Neural cell (in vitro differentiated cells): ENCODE data around the gene ARHGDIG. TPM values are rescaled to one million over a fixed set of nuclear protein-coding genes. Genes with fewer than 3 reads are reported as not detected.
"Not testable (repeated sequence)": the region's sequence is repeated elsewhere in the genome, so short reads cannot be mapped to it uniquely, and the experiment has no call there.

Experiments used
- H2AFZ ChIP-seq: fragments of 200-600, 300-800 bp; sonication (generic), shearing (Covaris generic); 2 replicates; pipeline ENCODE4 v1.6.0; 2014; ENCODE audit warnings: low read depth, mild to moderate bottlenecking, antibody characterized with exemption, low read length, moderate library complexity
- H3F3A ChIP-seq: fragments of 200-600 bp; shearing (Covaris generic); 2 replicates; pipeline ENCODE4 v1.6.1; 2016; ENCODE audit warnings: mild to moderate bottlenecking, moderate library complexity, mixed read lengths, antibody characterized with exemption, low read length; ENCODE audit not compliant: insufficient read depth, poor library complexity, severe bottlenecking
- H3K27ac ChIP-seq: fragments of 200-600, 300-800 bp; sonication (generic), shearing (Covaris generic); 2 replicates; pipeline ENCODE4 v1.5.1; 2014; ENCODE audit warnings: mild to moderate bottlenecking, low read length, moderate library complexity
- H3K27me3 ChIP-seq: fragments of 300-800, 200-600 bp; sonication (generic), shearing (Covaris generic); 2 replicates; pipeline ENCODE4 v1.6.0; 2014; ENCODE audit warnings: mild to moderate bottlenecking, low read depth, low read length, moderate library complexity; ENCODE audit not compliant: insufficient read depth
- H3K36me3 ChIP-seq: fragments of 300-800, 200-600 bp; sonication (generic), shearing (Covaris generic); 2 replicates; pipeline ENCODE4 v1.5.1; 2014; ENCODE audit warnings: mild to moderate bottlenecking, antibody characterized with exemption, low read length, moderate library complexity; ENCODE audit not compliant: insufficient read depth
- H3K4me2 ChIP-seq: fragments of 300-800, 200-600 bp; sonication (generic), shearing (Covaris generic); 2 replicates; pipeline ENCODE4 v1.6.0; 2014; ENCODE audit warnings: mild to moderate bottlenecking, low read length
- H3K4me3 ChIP-seq: fragments of 300-800, 200-600 bp; sonication (generic), shearing (Covaris generic); 2 replicates; pipeline ENCODE4 v1.5.1; 2014; ENCODE audit warnings: mild to moderate bottlenecking, low read length, moderate library complexity
- H3K79me2 ChIP-seq: fragments of 200-600 bp; shearing (Covaris generic); replicated peaks from 2 replicates; pipeline ENCODE4 v1.6.0; 2014; ENCODE audit warnings: mild to moderate bottlenecking, low read length, moderate library complexity; ENCODE audit not compliant: insufficient read depth
- H3K9ac ChIP-seq: fragments of 300-800, 200-600 bp; sonication (generic), shearing (Covaris generic); 2 replicates; pipeline ENCODE4 v1.6.1; 2016; ENCODE audit warnings: mild to moderate bottlenecking, low read length, mixed read lengths
- H3K9me2 ChIP-seq: fragments of 200-600 bp; shearing (Covaris generic); 2 replicates; pipeline ENCODE4 v1.6.1; 2016; ENCODE audit warnings: mild to moderate bottlenecking, low read length, mixed read lengths; ENCODE audit not compliant: insufficient read depth
- H3K9me3 ChIP-seq: fragments of 200-600, 300-800 bp; sonication (generic), shearing (Covaris generic); 2 replicates; pipeline ENCODE4 v1.6.1; 2016; ENCODE audit warnings: mild to moderate bottlenecking, mixed run types, low read length, moderate library complexity, mixed read lengths
- H4K20me1 ChIP-seq: fragments of 200-600 bp; shearing (Covaris generic); 2 replicates; pipeline ENCODE4 v1.6.1; 2016; ENCODE audit warnings: mild to moderate bottlenecking, mixed run types; ENCODE audit not compliant: insufficient read depth
- POLR2AphosphoS5 ChIP-seq: IDR thresholded peaks from 2 replicates; pipeline ENCODE4 v1.6.1; 2012
- RAD21 ChIP-seq: fragments of 450-650 bp; conservative IDR thresholded peaks from 2 replicates; pipeline ENCODE4 v1.6.1; 2014; ENCODE audit warnings: antibody characterized with exemption, mild to moderate bottlenecking, moderate library complexity
- polyA plus RNA-seq: library from polyadenylated mRNA; depleted of rRNA; stranded (reverse); fragments of >200 nt; gene quantifications from 2 replicates; pipeline ENCODE4 v1.2.3, GENCODE V29; 2014

The ARHGDIG gene
- polyA plus RNA-seq, 1 donor from 2014 or later = 176 TPM

DNA sequence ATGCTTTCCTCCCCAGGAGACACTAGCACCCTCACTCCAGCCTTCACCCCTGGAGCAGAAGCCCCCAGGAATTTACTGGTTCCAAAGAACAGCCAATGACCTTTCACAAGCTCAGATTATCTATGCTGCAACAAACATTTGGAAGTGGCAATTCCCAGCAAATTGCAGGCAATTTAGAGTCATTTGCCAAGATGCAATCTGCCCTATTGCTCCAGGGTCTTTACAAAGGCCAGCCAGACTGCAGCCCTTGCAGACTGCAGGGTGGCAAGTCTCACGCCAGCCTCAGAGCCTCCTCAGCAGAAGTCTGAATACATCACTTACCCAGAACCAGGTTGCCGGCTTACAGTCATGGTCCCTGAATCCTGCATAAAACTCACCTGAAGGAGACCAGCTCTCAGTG, 50.4 kb downstream of the ARHGDIG start:
- H3K79me2 ChIP-seq = peaks cover 19% of the 10 kb centered on the region
- H3F3A ChIP-seq = peaks cover 6% of the 10 kb centered on the region
- no peaks in the 10 kb centered on the region for H3K27me3 ChIP-seq
- H3K9ac ChIP-seq = no peak overlapping the region
- no peaks in the 10 kb centered on the region for H4K20me1 ChIP-seq
- H3K9me2 ChIP-seq = no peaks in the 10 kb centered on the region
- no peaks in the 10 kb centered on the region for H3K36me3 ChIP-seq
- TF ChIP-seq POLR2AphosphoS5 = peak; percentile 26
- TF ChIP-seq RAD21 = no peak
- peak overlapping the region; percentile 16 for H3K4me3 ChIP-seq
- peak overlapping the region; percentile 16 for H3K27ac ChIP-seq
- H2AFZ ChIP-seq = no peak overlapping the region
- H3K9me3 ChIP-seq = no peaks in the 10 kb centered on the region
- peak overlapping the region; percentile 30 for H3K4me2 ChIP-seq

DNA sequence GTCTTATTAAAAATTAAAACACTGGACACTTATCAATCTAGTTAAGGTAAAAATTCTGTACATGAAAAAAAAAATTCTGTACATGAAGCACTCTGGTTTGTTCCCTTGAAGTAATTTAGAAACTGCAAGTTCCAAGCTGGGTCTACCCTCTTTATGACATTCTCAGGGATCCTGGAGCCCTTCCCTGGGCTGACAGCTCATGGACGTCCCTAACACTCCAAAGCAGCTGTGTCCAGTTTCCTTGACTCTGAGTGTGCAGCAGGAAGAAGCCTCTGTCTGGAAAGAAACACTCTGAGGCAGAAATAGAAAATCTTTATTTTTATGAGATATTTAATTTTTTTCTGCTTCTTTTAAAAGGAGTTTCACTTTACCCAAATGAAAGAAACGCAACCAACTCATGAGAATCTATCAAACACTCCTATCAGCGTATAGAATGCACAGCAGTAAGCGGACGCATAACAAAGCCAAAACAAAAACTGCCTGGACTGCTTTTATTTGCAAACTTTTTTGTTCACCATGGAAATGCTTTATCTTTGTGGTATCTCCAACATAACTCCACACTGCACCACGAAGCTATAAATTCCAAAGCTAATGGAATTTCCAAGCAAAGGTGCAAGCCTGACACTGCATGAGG, 50.9 kb downstream of the ARHGDIG start:
- not testable (repeated sequence) for H3K36me3 ChIP-seq, H3K9me3 ChIP-seq, H4K20me1 ChIP-seq, H3K27me3 ChIP-seq, H3K9me2 ChIP-seq, H3K9ac ChIP-seq, H3K4me3 ChIP-seq, H2AFZ ChIP-seq, H3F3A ChIP-seq
- H3K27ac ChIP-seq = peak overlapping the region; percentile 5
- peak overlapping the region; percentile 30 for H3K4me2 ChIP-seq
- peaks cover 19% of the 10 kb centered on the region for H3K79me2 ChIP-seq

Other genes with a start within 250 kb of the ARHGDIG start
- gene POLR3K, start 227.0 kb upstream of the ARHGDIG start, polyA plus RNA-seq = 7.1 and 7.5 TPM in 2 replicates
- 45.3 and 46.4 TPM in 2 replicates for gene SNRNP25, start 226.8 kb upstream of the ARHGDIG start, polyA plus RNA-seq
- gene RHBDF1, start 208.0 kb upstream of the ARHGDIG start, polyA plus RNA-seq = 0.21 and 1.0 TPM in 2 replicates
- 70.9 and 102 TPM in 2 replicates for gene MPG, start 202.4 kb upstream of the ARHGDIG start, polyA plus RNA-seq
- gene NPRL3, start 141.9 kb upstream of the ARHGDIG start, polyA plus RNA-seq = 6.1 and 11.5 TPM in 2 replicates
- not detected in 2 replicates for gene HBZ, start 127.9 kb upstream of the ARHGDIG start, polyA plus RNA-seq
- gene HBM, start 114.6 kb upstream of the ARHGDIG start, polyA plus RNA-seq = not detected in 2 replicates
- not detected in 2 replicates for gene HBA2, start 107.7 kb upstream of the ARHGDIG start, polyA plus RNA-seq
- not detected in 2 replicates for gene HBA1, start 103.9 kb upstream of the ARHGDIG start, polyA plus RNA-seq
- 3.9 and 4.5 TPM in 2 replicates for gene HBQ1, start 100.1 kb upstream of the ARHGDIG start, polyA plus RNA-seq
- gene LUC7L, start 51.1 kb upstream of the ARHGDIG start, polyA plus RNA-seq = 564 and 580 TPM in 2 replicates
- 29.9 and 31.7 TPM in 2 replicates for gene FAM234A, start 45.8 kb upstream of the ARHGDIG start, polyA plus RNA-seq
- gene RGS11, start 4.6 kb upstream of the ARHGDIG start, polyA plus RNA-seq = 3.5 and 4.7 TPM in 2 replicates
- gene PDIA2, start 2.6 kb downstream of the ARHGDIG start, polyA plus RNA-seq = 109 and 142 TPM in 2 replicates
- gene AXIN1, start 72.1 kb downstream of the ARHGDIG start, polyA plus RNA-seq = 30.5 and 34.3 TPM in 2 replicates
- 134 and 182 TPM in 2 replicates for gene MRPL28, start 89.9 kb downstream of the ARHGDIG start, polyA plus RNA-seq
- 36.7 and 47.3 TPM in 2 replicates for gene PGAP6, start 101.4 kb downstream of the ARHGDIG start, polyA plus RNA-seq
- 63.4 and 65.2 TPM in 2 replicates for gene NME4, start 116.6 kb downstream of the ARHGDIG start, polyA plus RNA-seq
- gene DECR2, start 121.3 kb downstream of the ARHGDIG start, polyA plus RNA-seq = 58.8 and 71.8 TPM in 2 replicates
- 55.0 and 60.4 TPM in 2 replicates for gene RAB11FIP3, start 145.1 kb downstream of the ARHGDIG start, polyA plus RNA-seq
- 11.5 and 15.6 TPM in 2 replicates for gene CAPN15, start 247.1 kb downstream of the ARHGDIG start, polyA plus RNA-seq